Stimulated activated CD8-positive, alpha-beta memory T cell treated with anti-CD3 and anti-CD28 coated beads, Interleukin-4, amount 100 ng/mL, for 4 hours (primary cell): Measurements from ENCODE around the gene ENTPD6.

ENCODE experiments used
- DNase-seq, 2 donors: peaks; one replicate each; pipeline ENCODE4 v3.0.0-alpha.2; 2020; ENCODE audit warnings: low read depth in 2 of 2, low spot score in 1 of 2

The ENTPD6 gene

DNA sequence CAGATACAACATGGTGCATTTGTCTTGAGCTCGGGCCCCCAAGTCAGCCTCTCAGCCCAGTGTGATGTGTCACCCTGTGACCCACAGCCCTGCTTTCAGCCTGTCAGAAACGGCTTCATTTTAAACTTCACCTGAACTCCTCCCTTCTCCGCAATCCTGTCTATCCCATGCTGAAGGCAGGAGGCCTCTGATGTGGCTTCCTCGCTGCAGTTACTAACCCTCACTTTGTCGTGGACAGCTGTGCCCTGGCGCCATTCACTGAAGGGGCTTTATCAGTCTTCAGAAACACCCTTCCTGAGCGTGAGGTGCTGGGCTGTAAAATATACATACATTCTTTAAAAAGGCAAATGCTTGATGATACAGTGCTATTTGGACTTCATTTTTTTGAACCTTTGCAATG is 7.9 kb upstream of the ENTPD6 start:
- no peak for DNase-seq

DNA sequence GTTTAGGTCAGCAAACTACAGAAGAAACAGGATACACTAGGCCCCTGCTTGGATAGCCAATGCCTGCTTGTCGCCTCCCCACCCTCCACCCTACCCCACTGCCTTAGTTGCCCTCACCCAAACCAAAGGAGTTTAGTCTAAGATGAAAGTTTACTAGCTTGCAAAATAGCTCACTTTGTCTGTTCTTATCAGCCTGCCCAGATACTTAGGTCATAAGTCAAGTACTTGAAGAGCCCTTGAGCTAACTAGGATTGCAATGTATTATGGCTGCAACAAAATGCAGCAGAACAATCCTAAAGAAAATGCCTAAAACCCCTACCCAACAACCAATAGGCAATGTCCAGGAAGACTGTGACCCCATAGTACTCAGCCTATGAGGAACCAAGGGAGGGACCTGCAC is 7.3 kb upstream of the ENTPD6 start:
- DNase-seq, result no peak

DNA sequence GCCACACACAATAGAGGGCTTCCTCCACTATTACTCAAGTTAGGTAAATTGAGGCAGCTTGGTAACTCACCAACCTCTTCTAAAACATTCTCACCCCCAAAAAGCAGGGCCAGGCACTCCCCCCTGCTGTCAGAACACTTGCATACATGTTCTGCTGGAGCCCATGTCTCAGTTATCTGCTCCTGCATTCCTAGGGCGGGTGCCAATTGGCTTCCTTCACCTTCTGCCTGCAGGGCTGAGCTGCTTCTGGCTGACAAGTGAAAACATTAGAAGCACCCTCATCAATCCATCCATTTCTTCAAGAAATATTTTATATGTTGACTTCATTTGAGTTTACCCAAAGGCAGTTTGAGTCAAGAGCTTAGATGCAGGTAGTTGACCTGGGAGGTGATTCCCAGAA is 4.5 kb upstream of the ENTPD6 start:
- DNase-seq, result no peak

DNA sequence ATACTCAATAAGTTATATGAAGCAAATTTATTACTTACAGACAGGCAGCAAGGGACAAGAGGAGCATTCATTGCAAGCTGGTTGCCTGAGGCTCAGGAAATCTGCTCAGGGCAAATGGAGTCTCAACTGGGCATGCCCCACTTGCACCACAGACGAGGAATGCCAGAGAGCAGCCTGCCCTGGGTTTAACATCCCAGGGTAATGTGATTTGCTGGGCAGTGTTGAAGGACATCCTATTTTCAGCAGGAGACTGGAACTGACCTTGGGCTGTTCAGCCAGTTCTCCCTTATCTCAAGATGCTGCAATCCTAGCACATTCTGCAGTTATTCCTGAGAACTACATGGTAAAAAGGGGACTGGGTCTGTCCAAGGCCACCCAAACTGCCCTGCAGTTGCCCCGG is 3.8 kb upstream of the ENTPD6 start:
- no peak for DNase-seq

DNA sequence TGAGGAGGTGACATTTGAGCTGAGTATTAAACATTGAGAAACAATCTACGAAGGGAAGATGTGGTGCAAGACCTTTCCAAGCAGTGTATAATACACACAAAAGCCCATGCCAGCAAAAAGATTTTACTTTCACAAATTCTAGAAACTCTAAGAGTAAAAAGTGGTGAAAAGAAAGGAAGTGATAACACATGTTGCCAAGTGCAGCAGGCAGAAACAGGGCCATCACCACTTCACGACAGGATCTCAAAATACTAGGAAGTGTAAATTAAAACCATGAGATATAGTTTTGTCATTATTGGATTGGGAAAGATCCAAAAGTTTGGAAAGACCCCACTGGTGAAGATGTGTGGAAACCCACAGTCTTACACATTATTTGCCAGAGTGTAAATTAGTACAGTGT is 1.7 kb upstream of the ENTPD6 start:
- DNase-seq, result no peak

DNA sequence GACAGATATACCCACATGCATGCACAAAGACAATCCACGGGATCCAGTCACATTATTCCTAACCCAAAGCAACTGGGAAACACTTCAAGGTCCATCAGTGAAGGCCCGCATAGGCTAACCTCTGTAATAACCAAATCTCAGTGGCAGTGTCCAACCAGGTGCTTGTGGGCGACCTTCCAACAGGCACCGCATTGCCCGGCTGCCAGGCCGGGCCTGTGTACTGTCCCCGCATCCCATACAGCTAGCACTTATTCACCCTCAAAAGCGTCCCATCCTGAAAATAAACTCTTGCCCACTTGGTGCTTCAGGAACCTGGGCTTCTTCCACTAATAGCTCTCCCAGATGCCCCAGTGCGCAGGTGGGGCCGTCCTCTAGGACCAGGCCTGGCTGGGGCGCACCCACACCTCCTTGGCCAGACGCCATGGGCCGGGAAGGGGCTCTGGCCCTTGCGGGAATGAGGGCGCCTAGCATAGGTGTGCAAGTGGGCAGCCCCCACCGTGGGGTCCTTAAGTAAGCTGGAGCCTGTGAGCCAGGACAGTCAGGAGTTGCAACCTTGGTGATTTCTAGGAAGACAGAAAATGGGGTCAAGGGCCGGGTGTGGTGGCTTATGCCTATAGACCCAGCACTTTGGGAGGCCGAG is 1.1 kb upstream of the ENTPD6 start:
- no peak for DNase-seq

DNA sequence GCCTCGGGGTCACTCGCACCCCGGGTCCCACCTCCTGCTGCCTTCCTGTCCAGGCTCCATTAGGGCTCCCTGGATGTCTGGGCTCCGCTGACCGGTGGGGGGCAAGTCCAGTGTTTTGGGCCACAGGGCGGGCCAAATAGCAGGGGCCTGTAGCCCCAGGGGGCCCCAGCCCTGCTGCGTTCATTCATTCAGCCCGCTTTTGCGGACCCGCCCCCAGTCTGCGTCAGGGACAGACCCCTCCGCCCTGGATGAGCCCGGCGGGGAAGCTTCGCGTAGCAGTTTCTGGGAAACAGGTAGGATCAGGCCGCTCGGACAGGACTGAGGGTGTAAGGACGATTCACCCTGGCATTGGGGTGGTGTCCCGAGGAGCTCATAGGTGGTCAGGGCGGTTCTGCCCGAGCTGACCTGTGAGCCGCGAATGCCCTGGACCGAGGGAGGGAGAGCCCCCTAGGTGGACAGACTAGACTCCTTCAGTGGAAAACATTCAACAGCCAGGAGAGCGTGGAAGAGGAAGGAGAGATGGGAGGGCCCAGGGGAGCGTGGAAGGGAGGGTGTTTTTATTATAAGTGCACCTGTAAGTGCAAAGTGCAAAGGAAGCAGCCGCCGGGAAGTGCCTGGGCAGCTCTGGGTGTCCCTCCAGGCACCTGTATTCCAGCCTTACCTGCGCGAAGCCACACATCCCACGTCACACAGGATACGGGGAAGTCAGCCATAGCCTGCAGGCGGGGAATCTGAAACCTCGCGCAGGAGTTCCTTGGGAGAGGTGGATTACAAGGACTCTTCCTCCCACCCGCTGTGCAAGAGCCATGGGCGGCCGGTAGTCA is 662 bp downstream of the ENTPD6 start:
- no peak for DNase-seq

DNA sequence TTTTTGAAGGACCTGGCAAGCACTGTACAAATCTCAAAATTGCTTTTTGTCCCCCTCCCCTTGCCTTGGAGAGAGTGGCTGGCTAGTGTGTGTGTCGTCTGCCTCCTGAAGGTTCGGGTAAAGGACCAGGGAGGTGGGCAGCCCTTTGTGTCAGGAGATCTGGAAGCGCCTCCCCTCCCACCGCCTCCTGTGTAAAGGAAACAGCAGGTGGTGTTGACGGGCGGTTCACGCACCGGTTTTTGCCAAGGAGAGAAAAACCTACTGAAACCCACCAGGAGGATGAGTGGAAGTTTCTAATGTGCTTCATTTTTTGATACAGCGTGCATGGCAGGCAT is 1.2 kb downstream of the ENTPD6 start:
- DNase-seq, result no peak

DNA sequence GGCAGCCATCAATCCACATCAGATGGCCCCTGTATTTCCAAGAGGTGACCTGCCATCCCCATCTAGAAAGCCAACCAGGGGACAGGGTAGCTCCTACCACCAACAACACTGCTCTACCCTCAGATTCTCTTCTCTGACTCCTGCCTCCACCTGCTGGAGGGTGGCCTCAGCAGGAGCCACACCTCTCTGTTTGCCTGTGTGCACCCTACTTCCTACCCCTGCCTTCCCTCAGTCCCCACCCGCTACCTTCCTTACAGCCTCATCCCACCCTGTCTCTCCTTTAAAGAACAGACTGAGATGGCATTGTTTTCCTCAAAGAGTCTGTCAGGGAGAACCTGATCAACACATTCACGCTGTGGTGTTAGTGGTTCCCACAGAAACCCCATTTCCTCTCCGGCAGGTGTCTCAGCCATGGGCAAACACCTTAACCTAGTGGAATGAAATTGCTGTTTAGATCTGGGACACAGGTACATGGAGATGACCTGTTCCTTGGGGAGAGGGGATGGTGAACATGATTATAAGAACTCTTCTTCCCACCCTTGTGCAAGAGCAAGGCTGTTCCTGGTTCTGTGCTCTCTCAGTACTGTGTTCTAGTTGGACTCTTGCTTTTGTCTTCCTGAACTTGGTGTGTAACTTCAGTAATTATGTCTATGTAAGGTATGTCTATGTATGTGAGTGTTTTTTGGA is 1.8 kb downstream of the ENTPD6 start:
- no peak for DNase-seq

DNA sequence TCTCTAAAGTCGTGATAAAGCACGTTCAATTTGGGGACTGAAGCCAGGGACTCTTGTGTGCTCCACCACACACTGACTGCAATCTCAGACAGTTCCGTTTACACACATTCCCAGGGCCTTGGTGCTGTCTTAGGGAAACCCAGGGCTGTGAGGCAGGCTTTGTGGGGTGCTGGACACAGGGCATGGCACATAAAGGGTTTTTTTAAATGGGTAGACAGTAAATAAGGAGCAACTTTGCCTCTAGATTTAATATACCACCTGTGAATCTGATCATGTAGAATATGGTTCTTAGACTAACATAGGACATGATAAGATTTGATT is 2.3 kb downstream of the ENTPD6 start:
- no peak for DNase-seq

DNA sequence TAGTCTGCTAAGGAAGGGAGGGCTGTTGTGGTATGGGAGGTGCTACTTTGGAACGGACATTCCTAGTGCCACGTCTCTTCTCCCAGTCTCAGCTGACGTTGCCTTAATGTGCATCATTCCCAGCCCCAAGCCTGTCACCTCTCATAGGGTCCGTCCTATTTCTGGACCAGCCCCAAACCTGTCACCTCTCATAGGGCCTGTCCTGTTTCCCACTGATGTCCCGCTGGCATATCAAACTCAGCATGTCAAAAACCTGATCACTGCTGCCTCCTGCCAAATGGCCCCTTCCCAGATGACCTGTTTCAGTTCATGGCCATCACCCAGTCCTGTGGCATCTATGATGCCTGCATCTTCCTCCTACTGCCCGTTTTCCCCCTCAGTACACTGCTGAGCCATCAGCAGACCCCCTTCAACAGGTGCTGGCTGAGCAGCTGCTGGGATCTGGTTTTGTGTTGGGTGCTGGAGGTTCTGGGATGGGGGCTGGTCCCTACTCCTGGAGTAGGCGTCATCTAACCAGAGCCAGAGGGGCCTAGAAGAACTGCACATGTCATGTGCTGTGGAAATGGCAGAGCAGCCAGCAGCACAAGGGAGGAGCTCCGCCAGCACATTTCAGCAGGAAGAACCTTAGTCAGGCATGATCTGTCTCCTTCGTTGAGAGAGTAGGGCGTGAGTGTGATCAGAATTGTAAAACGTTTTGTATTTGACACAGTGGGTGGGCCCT is 3.3 kb downstream of the ENTPD6 start:
- no peak for DNase-seq

DNA sequence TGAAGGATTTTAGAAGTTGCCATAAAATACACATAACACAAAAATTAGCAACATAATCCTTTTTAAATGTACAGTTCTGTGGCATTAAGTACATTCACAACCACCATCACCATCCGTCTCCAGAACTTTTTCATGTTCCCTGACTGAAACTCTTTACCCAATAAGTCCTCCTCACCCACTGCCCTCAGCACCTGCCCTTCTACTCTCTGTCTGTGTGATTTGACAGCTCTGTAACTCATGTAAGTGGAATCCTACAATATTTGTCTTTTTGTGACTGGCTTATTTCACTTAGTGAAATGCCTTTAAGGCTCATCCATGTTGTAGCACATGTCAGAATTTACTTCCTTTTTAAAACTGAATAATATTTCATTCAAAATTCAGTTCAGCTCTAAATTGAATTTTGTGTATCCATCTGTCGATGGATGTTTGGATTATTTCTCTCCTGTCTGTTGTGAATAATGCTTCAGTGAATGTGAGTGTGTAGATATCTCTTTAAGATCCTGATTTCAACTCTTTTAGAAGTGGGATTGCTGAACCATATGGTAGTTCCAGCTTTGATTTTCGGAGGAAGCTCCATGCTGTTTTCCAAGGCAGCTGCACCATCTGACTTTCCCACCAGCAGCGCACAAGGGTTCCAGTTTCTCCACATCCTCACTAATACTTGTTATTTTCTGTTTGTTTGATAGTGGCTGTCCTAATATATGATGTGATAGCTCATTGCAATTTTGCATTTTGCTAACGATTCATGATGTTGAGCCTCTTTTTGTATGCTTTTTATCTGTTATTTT is 4.2 kb downstream of the ENTPD6 start:
- no peak for DNase-seq

DNA sequence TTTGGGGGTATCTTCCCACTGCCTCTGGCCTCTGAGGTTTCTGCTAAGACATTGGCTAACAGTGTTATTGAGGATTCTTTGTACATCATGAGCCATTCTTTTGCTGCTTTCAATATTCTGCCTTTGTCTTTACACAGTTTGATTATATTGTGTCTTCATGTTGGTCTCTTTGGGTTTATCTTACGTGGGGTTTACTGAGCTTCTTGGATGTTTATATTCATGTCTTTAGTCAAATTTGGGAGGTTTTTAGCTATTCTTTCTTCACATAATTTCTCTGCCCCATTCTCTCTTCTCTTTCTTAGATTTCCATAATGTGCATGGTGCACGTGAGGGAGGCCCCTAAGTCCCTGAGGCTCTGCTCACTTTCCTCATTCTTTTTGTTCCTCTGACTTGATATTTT is 7.6 kb downstream of the ENTPD6 start:
- DNase-seq, result no peak

DNA sequence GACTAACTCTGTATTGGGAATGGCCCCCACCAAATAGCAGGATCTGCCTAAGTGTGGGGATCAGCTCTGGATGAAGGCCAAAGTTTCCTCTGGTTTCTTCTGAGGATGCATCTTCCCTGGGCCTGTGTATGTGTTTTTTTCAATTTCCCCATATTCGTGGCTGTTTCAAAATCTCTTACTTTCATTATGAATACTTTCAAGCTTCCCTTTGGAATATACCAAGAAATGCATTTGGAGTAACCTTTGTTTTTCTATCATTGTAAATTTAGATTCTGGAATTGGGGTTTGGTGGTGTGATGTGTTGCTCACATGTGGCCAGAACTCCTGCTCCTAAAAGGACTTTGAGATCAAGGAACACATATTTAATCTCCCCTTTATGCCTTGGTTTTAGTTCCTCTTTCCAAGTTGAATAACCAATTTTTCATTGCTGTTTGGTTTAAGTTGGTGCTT is 8.4 kb downstream of the ENTPD6 start:
- no peak for DNase-seq

DNA sequence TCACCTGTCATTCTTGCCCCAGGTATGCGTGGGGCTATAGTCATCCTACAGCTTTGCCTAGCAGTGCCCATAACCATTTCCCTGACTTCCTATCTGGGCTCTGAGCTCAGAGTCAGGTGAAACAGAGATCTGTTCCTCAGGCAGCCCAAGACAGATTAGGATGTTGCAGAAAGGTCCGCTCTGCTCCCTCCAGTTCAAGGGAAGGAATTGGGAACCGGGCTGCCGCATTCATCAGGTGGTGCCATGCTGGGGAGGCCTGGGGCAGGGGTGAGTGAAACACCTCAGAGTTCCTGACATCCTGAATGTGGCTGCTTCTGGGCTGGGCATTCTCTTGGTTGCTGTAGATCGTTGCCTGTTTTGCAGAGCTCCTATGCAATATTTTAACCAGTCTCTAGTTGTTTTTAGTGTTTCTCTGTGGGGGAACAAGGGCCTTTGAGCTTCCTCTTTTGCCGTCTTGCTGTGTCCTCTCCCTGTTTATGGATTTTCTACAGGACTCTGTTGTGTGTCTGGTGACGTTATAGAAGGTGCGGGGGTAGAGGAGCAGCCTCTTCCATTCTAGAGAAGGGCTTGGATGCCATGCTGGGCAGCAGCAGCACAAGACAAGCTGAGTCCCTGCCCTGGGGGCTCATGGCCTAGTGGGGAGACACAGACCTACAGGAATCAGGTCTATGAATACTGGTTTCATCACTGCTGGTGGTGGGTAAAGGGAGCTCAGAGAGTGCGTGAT is 9.2 kb downstream of the ENTPD6 start:
- no peak for DNase-seq

DNA sequence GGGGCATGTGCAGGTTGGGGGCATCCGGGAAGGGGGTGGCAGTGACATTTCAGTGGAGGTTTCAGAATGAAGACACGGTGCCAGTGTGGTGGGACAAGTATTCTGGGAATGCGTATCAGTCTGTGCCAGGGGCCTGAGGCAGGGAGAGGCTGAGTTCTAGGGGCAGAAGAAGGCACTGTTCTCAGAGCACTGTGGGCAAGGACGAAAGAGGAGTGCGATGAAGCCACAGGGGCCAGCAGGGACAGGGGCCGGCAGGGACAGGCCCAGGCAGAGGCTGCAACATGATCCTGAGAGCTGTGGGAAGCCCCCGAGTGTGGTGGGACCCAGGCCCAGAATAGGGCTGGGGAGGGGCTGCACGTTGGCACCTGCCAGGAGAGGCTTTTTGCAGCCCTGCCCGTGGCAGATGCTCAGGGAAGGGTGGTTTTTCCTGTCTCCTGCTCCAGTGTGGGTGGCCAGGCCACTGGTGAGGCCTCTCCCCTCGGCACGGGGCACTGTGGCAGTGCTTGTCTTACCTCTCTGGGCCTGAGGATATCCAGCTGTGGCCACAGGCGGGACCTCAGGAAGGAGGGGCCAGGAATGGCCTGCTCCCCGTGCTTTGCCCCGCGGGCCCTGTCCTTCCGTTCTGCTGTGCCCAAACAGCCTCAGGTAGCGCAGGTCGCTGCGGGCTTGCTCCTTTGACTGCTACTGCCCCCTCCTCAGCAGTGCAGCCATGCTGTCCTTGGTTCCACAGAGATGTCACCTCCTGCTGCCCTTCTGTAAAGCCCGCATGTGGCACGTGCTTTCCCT is 10.0 kb downstream of the ENTPD6 start:
- no peak for DNase-seq

DNA sequence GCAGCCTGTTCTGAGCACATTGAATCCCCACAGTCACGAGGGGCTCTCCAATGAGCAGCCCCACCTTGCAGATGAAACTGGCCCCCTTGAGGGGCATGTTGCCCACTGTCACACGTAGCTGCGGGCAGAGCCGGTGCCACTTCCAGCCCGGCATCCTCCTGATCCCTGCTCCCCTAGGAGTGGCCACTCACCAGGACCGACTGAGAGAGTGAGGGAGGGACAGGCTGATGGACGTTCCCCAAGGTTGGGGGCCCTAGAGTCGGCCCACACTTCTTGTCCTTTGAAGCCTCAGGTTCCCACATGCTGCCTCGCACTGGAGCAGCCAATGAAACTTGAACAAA is 10.5 kb downstream of the ENTPD6 start:
- no peak for DNase-seq

DNA sequence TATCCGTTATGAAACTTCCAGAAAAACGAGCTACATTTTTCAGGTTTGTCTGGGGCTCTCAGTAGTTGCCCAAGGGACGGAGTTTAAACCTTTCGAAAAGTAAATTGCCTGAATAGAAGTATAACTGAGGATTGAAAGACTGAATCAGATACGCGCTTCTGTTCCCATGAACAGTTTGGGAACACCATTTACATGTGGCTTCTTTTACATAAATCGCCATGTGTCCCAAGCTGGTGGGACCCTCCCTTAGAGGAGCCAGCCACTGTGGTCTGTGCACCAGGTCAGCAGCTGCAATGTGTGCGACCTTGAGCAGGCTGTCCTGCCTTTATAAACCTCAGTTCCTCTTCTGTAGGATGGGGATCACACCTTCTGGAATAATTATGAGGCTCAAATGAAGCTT is 11.0 kb downstream of the ENTPD6 start:
- no peak for DNase-seq

DNA sequence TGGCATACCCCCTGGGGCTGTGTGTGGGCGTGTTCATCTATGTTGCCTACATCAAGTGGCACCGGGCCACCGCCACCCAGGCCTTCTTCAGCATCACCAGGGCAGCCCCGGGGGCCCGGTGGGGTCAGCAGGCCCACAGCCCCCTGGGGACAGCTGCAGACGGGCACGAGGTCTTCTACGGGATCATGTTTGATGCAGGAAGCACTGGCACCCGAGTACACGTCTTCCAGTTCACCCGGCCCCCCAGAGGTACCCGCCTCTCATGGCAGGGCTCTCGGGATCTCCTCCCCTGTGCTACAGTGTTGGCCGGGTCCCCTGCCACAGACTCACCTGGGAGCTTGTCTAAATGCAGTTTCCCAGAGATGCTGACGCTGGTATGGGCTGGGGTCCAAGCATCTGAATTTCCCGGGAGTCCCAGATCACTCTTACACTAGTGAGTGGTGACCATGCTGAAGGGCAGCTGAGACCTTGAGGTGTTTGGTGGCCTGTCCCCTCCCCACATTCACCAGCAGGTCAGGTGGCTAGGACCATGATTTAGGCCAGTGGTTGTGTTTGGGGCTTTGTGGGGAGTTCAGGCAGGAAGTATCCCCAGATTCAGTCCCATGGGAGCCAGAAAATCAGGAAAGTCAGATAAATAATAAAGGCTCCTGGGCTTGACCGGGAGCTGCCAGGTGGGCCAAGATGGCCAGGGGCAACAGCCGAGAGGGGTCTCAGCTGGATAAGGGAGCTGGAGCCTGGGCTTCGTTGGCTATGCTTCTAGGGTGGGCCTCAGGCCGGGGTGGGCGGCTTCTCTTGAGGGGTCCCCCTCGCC is 11.8 kb downstream of the ENTPD6 start:
- no peak for DNase-seq
